Loucy (cell line): Measurements from ENCODE around the gene COL1A1.
A peak's percentile ranks its signal among the peaks of the same experiment; 100 is the strongest.

Source experiments
- H2AFZ ChIP-seq: fragments of 200-600 bp; sonication (generic); 2 replicates; pipeline ENCODE4 v1.6.0; 2016; ENCODE audit warnings: antibody characterized with exemption, mild to moderate bottlenecking, low read length, moderate library complexity
- H3F3A ChIP-seq: fragments of 200-600 bp; 2 replicates; pipeline ENCODE4 v1.6.0; 2016; ENCODE audit warnings: antibody characterized with exemption, low read depth, mild to moderate bottlenecking
- H3K27me3 ChIP-seq: fragments of 200-600 bp; sonication (generic); 2 replicates; pipeline ENCODE4 v1.6.1; 2014; ENCODE audit warnings: low read length, mild to moderate bottlenecking; ENCODE audit not compliant: insufficient read depth, poor library complexity, severe bottlenecking
- H3K36me3 ChIP-seq: fragments of 200-600 bp; sonication (generic); 2 replicates; pipeline ENCODE4 v1.6.1; 2016; ENCODE audit warnings: low read length; ENCODE audit not compliant: insufficient read depth
- H3K4me1 ChIP-seq: fragments of 200-600 bp; sonication (generic); 2 replicates; pipeline ENCODE4 v1.5.1; 2014; ENCODE audit warnings: low read length, mild to moderate bottlenecking; ENCODE audit not compliant: insufficient read depth, poor library complexity, severe bottlenecking
- H3K4me2 ChIP-seq: fragments of 200-600 bp; sonication (generic); 2 replicates; pipeline ENCODE4 v1.6.0; 2014; ENCODE audit warnings: antibody characterized with exemption, low read length, low read depth, mild to moderate bottlenecking; ENCODE audit not compliant: poor library complexity, severe bottlenecking
- H3K4me3 ChIP-seq: fragments of 200-600 bp; sonication (generic); 2 replicates; pipeline ENCODE4 v1.5.1; 2014; ENCODE audit warnings: low read length, mild to moderate bottlenecking, mixed read lengths; ENCODE audit not compliant: poor library complexity, severe bottlenecking
- H3K79me2 ChIP-seq: fragments of 200-600 bp; sonication (generic); 2 replicates; pipeline ENCODE4 v1.6.1; 2014; ENCODE audit warnings: low read length; ENCODE audit not compliant: insufficient read depth
- H3K9ac ChIP-seq: fragments of 200-600 bp; sonication (generic); 2 replicates; pipeline ENCODE4 v1.6.0; 2014; ENCODE audit warnings: mild to moderate bottlenecking, low read depth, low read length, moderate library complexity; ENCODE audit not compliant: poor library complexity, severe bottlenecking
- H3K9me2 ChIP-seq: fragments of 200-600 bp; sonication (generic); replicated peaks from 2 replicates; pipeline ENCODE4 v1.6.1; 2016; ENCODE audit warnings: low read depth, low read length, mixed read lengths
- H3K9me3 ChIP-seq: fragments of 200-600 bp; sonication (generic); 2 replicates; pipeline ENCODE4 v1.6.1; 2014; ENCODE audit warnings: mild to moderate bottlenecking, antibody characterized with exemption, low read length, low read depth; ENCODE audit not compliant: insufficient read depth
- H4K20me1 ChIP-seq: fragments of 200-600 bp; sonication (generic); 2 replicates; pipeline ENCODE4 v1.6.0; 2014; ENCODE audit warnings: antibody characterized with exemption, low read length, mild to moderate bottlenecking; ENCODE audit not compliant: insufficient read depth, poor library complexity, severe bottlenecking
- CTCF ChIP-seq: fragments of 200-600 bp; sonication (generic); conservative IDR thresholded peaks from 2 replicates; pipeline ENCODE4 v1.5.1; 2014; ENCODE audit warnings: mild to moderate bottlenecking, antibody characterized with exemption, low read length
- EZH2phosphoT487 ChIP-seq: fragments of 200-600 bp; IDR thresholded peaks from 2 replicates; pipeline ENCODE4 v1.6.1; 2018; ENCODE audit warnings: antibody characterized with exemption, mild to moderate bottlenecking, moderate library complexity, borderline replicate concordance

COL1A1 gene

DNA sequence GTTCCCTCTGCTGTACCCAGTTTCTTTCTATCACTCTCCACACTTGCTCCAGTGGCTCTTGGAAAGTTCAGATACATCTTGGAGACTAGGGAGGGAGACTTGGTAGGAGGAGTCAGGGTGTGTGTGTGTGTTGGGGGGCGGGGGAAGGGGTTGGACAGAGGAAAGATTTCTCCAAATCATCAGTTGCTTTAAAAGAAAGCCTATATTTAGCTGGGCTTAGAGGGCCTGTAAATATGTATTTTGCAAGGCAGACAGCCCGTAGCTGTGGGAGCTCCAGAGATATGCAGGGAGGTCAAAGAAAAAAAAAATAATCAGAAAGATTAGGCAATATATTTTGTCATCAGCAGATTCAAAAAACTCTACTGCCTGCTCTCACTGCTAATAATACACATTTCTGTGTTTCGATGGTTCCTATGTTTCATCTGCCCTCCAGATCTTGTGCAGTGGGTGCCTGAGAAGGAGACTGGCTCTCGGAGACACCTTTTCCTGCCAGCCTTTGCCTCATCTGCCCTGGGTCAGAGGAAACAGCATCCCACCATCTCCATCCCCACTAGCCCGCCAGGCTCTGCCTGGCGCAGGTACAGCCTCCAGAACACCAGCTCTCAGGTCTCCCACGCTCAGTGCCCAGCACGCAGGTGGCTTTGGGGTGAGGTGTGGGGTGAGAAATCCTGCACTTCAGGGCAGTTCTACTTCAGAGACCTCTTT lies 46.2 kb downstream of the COL1A1 start:
- Histone ChIP-seq H3K9me3 (no peaks in the 10 kb centered on the region), H3K4me3 (no peak overlapping the region), H4K20me1 (peaks cover 4% of the 10 kb centered on the region), H3K4me2 (no peak overlapping the region), H2AFZ (no peak overlapping the region), H3K36me3 (no peaks in the 10 kb centered on the region), H3K9ac (peak overlapping the region; percentile 8), H3K27me3 (no peaks in the 10 kb centered on the region), H3K4me1 (peaks cover 34% of the 10 kb centered on the region), H3K79me2 (peaks cover 5% of the 10 kb centered on the region), H3K9me2 (no peaks in the 10 kb centered on the region), H3F3A (no peaks in the 10 kb centered on the region)
- TF ChIP-seq EZH2phosphoT487 (no peak), CTCF (no peak)

DNA sequence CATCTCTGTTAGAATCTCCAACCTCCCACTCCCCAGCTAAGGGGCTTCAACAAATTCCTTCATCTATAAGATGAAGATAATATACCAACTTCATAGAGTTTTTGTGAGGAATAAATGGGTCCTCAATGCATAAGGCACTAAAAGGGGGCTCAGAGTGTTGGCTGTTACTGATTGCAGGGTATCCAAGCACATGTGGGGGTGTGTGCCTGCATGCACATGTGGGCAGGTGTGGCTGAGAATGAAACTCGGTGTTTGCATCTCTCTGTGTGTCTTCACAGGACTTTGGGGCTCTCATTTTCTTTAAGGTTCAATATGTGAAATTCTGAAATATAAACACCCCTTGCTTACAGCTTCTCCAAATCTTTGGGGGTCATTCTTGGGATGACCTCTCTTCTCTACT lies 46.8 kb downstream of the COL1A1 start:
- no peak overlapping the region for H2AFZ ChIP-seq

DNA sequence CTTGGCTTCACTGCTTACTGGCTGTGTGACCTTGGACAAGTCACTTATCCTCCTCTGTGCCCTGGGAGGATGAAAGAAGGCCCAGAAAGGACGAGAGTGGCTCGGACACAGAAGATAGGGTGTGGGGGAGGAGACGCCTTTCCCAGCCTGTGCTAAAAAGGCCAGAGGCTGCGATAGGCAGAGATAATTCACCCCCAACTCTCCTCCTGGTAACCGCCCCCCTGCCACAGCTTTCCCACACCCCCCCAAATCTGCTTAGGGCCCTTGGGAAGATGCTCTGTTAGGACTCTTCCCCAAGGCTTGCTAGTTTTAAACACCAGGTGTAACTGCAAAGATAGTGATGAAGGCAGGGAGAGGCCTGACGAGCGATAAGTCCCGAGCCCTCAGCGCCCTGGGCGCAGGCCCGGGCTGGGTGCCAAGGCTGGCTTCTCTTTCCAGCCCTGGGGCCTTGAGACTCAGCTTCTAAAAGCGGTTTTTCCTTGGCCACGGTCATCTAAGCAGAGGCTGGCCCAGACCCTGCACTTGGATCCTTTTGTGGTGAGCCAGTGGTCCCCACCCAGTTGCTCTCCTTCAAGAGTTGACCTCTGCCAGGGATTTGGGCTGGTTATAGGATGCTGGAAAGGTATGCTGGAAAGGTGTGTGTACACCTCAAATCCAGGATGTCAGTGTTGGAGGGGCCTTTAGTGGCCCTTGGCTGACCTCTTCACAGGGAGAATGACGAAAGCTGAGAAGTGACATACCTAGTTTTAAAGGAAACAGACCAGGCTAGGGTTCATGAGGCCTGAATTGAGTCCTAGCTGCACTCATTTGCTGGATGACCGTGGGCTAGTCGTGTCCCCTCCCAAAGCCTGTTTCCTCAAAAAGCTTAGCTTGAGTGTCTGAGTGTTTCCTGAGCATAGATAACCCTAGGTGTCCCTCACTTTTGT lies 47.5 kb downstream of the COL1A1 start:
- Histone ChIP-seq H3K27me3 (no peaks in the 10 kb centered on the region), H3K4me1 (peaks cover 34% of the 10 kb centered on the region), H2AFZ (no peak overlapping the region), H3K9me3 (no peaks in the 10 kb centered on the region), H3F3A (no peaks in the 10 kb centered on the region), H3K4me2 (no peak overlapping the region), H3K4me3 (no peak overlapping the region), H3K79me2 (peaks cover 19% of the 10 kb centered on the region), H3K36me3 (no peaks in the 10 kb centered on the region), H3K9ac (no peak overlapping the region), H4K20me1 (peaks cover 14% of the 10 kb centered on the region), H3K9me2 (no peaks in the 10 kb centered on the region)
- TF ChIP-seq EZH2phosphoT487 (no peak), CTCF (no peak)

More for the DNA sequence above, 46.8 kb downstream of the COL1A1 start:
- TF ChIP-seq EZH2phosphoT487 (no peak), CTCF (no peak)
- Histone ChIP-seq H3K9me2 (no peaks in the 10 kb centered on the region), H4K20me1 (peaks cover 7% of the 10 kb centered on the region), H3F3A (no peaks in the 10 kb centered on the region), H3K27me3 (no peaks in the 10 kb centered on the region), H3K4me2 (no peak overlapping the region), H3K4me3 (no peak overlapping the region), H3K9me3 (no peaks in the 10 kb centered on the region), H3K4me1 (peaks cover 34% of the 10 kb centered on the region), H3K9ac (peak overlapping the region; percentile 8), H3K79me2 (peaks cover 12% of the 10 kb centered on the region), H3K36me3 (no peaks in the 10 kb centered on the region)
